OCI-M2 (cell line): ENCODE results near the gene ARL16.

Source experiments
- DNase-seq: peaks from one replicate; lab custom pipeline; 2025; ENCODE audit not compliant: unreplicated experiment; lab: John Stamatoyannopoulos, UW

Gene ARL16

GRCh38 chr17:81647640-81648012, 36.0 kb downstream of the ARL16 start:
- DNase-seq, result no peak

GRCh38 chr17:81646869-81647600, 36.6 kb downstream of the ARL16 start:
- DNase-seq, result no peak

GRCh38 chr17:81644976-81645952, 38.3 kb downstream of the ARL16 start:
- DNase-seq, result no peak

- no peak for DNase-seq
These were observed 39.1 kb downstream of the ARL16 start for GRCh38 chr17:81644496-81644895.

- DNase-seq, result no peak
These were observed 41.6 kb downstream of the ARL16 start for GRCh38 chr17:81641825-81642489.

GRCh38 chr17:81640011-81640410, 43.6 kb downstream of the ARL16 start:
- no peak for DNase-seq

- DNase-seq, result no peak
These were observed 44.9 kb downstream of the ARL16 start for GRCh38 chr17:81638683-81639082.

GRCh38 chr17:81636505-81637288, 46.9 kb downstream of the ARL16 start, which contains the start of the genes NPLOC4 and TSPAN10:
TSS of gene NPLOC4 (minus strand) at chr17:81637112. CDS start at chr17:81636930, 182 bp downstream.
TSS of gene TSPAN10 (plus strand) at chr17:81637196. CDS start at chr17:81642413, 5,217 bp downstream.
- peak; percentile 37 for DNase-seq

- no peak for DNase-seq
These were observed 47.6 kb downstream of the ARL16 start for GRCh38 chr17:81635973-81636504.

GRCh38 chr17:81635431-81635830, 48.2 kb downstream of the ARL16 start:
- no peak for DNase-seq

GRCh38 chr17:81631482-81631881, 52.1 kb downstream of the ARL16 start:
- no peak for DNase-seq
